Measurements from ENCODE around the gene NANP. TPM values are rescaled to one million over a fixed set of nuclear protein-coding genes. Genes with fewer than 3 reads are reported as not detected.

NANP gene
- total and polyA plus RNA-seq, 2 of the 13 experiments (the other 11 are each of a cell fraction or from before 2014, with no cell fraction given) = 8.9 to 21.5 TPM

DNA sequence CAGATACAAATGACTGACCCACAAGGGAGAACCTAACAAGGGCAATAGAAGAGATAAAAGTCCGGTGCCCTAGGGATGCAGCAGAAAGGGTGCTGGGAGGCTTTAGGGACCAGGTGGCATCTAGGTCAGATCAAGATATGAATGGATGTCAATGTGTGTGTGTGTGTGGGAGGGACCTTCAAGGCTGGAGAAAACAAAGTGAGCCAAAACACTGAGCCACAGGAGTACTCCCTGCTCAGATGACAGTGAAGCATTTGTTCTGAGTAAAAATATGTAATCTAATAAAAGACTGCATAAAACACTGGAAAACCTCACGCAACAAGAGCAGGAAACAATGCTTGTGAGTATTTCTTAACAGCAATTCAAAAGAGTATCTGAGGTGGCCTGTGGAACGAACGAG, 44.6 kb upstream of the NANP start:
- peaks cover 26% of the 10 kb centered on the region for H3K4me1 ChIP-seq (ENCODE audit: insufficient read depth, low read length)
- no peak overlapping the region for H3K9ac ChIP-seq (ENCODE audit: insufficient read depth, low read depth, low read length)
- no peak overlapping the region for H3K4me2 ChIP-seq (ENCODE audit: low read depth, low read length)
- H3K4me3 ChIP-seq (replicated peaks in 1 of 3; ENCODE audit: insufficient read depth in 1 of 3, low read depth in 2 of 3, low read length in 3 of 3) = no peak overlapping the region
- H3K79me2 ChIP-seq (ENCODE audit: insufficient read depth, low read length) = no peaks in the 10 kb centered on the region
- ChIA-PET POLR2A (no interaction called here), CTCF (ENCODE audit: low intra/inter-chr PET ratio, low total read pairs) (no interaction called here)
- no TSS peak for BruUV-seq (replicated peaks)
- no peak for ATAC-seq
- no peaks in the 10 kb centered on the region for H4K20me1 ChIP-seq (ENCODE audit: insufficient read depth, low read length)
- no peak for FAIRE-seq
- no peak for DNase-seq (ENCODE audit: low spot score)
- H2AFZ ChIP-seq (ENCODE audit: low read length) = no peak overlapping the region
- WGBS (ENCODE audit: low lambda C conversion rate) = 95% methylated on average over 4 of the region's 4 CpGs
- in situ Hi-C loops (cut with HindIII; ENCODE audit: extremely low pct_ligation_motif_present, low pct_unique_long_range_greater_than_20kb) = loop anchor here (10.0 to 25.0 kb wide), 3 partner anchors 56 to 356 kb away; partner anchors contain the start of gene NINL
- H3K27me3 ChIP-seq (ENCODE audit: control insufficient read depth in 1 of 2, insufficient read depth in 2 of 2, low read length in 2 of 2) = no peaks in the 10 kb centered on the region
- no peaks in the 10 kb centered on the region for H3K9me3 ChIP-seq (ENCODE audit: low read length)
- H3K27ac ChIP-seq (ENCODE audit: extremely low read length, insufficient read depth, low read length) = no peak overlapping the region
- TF ChIP-seq SAP130 (CRISPR knock-in tag; IDR thresholded peaks at IDR 0.05; ENCODE audit: low read depth) (no peak), HOXA5 (CRISPR knock-in tag; IDR thresholded peaks at IDR 0.05) (no peak)
- intact Hi-C loops (cut with micrococcal nuclease; ENCODE audit: unreplicated experiment) = no loop called here
- H3K36me3 ChIP-seq (replicated peaks in 1 of 2; ENCODE audit: control insufficient read depth in 1 of 2, insufficient read depth in 2 of 2, low read length in 2 of 2) = no peaks in the 10 kb centered on the region; a peak in 1 of 5 replicates

DNA sequence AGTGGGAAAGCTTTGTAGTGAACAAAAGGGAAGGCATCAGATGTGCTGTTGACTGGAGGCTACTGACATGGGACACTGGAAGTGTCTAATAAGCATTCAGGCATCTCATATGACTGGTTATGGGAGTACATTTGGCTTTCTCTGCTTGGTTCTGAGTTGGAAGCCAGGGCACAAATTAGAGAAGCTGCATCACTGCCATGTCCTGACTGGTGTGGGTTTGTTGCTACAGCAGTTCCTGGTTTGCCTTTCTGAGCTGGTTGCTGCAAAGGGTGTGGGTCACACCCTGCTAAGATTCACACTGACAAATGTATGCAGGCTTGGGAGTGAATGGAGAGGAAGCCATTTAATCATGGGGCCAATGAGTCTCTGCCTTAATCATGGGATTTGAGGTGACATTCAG, 36.2 kb upstream of the NANP start:
- no peaks in the 10 kb centered on the region for H3K9me3 ChIP-seq (ENCODE audit: low read length)
- FAIRE-seq (no peak), DNase-seq (ENCODE audit: low spot score) (no peak), ATAC-seq (no peak)
- in situ Hi-C loops (cut with HindIII; ENCODE audit: extremely low pct_ligation_motif_present, low pct_unique_long_range_greater_than_20kb) = loop anchor here (10.0 to 25.0 kb wide), 3 partner anchors 65 to 348 kb away; partner anchors contain the start of gene NINL
- H4K20me1 ChIP-seq (ENCODE audit: insufficient read depth, low read length) = no peaks in the 10 kb centered on the region
- H2AFZ ChIP-seq (ENCODE audit: low read length) = no peak overlapping the region
- H3K9ac ChIP-seq (ENCODE audit: insufficient read depth, low read depth, low read length) = no peak overlapping the region
- no peaks in the 10 kb centered on the region for H3K36me3 ChIP-seq (replicated peaks in 1 of 2; ENCODE audit: control insufficient read depth in 1 of 2, insufficient read depth in 2 of 2, low read length in 2 of 2)
- H3K4me2 ChIP-seq (ENCODE audit: low read depth, low read length) = no peak overlapping the region
- no peak overlapping the region for H3K4me3 ChIP-seq (replicated peaks in 1 of 3; ENCODE audit: insufficient read depth in 1 of 3, low read depth in 2 of 3, low read length in 3 of 3)
- POLR2A ChIA-PET = no interaction called here
- H3K79me2 ChIP-seq (ENCODE audit: insufficient read depth, low read length) = no peaks in the 10 kb centered on the region
- no TSS peak for BruUV-seq (replicated peaks)
- CTCF ChIA-PET (ENCODE audit: low intra/inter-chr PET ratio, low total read pairs) = no interaction called here
- H3K27me3 ChIP-seq (ENCODE audit: control insufficient read depth in 1 of 2, insufficient read depth in 2 of 2, low read length in 2 of 2) = no peaks in the 10 kb centered on the region
- H3K27ac ChIP-seq (ENCODE audit: extremely low read length, insufficient read depth, low read length) = no peak overlapping the region
- intact Hi-C loops (cut with micrococcal nuclease; ENCODE audit: unreplicated experiment) = no loop called here
- no peaks in the 10 kb centered on the region for H3K4me1 ChIP-seq (ENCODE audit: insufficient read depth, low read length)
- TF ChIP-seq GABPA (IDR thresholded peaks at IDR 0.05; ENCODE audit: low read depth, low read length) (no peak), GABPA (CRISPR knock-in tag; IDR thresholded peaks at IDR 0.05; ENCODE audit: low read depth) (no peak), PRPF4 (IDR thresholded peaks at IDR 0.05; ENCODE audit: low read depth, low read length, poor library complexity, severe bottlenecking) (no peak), ZNF460 (CRISPR knock-in tag; IDR thresholded peaks at IDR 0.05; ENCODE audit: borderline replicate concordance) (no peak), ZNF709 (CRISPR knock-in tag; IDR thresholded peaks at IDR 0.05) (no peak), FOXK2 (IDR thresholded peaks at IDR 0.05) (no peak), CHD4 (IDR thresholded peaks at IDR 0.05; ENCODE audit: borderline replicate concordance, low read length) (no peak), TGIF2 (CRISPR knock-in tag; IDR thresholded peaks at IDR 0.05) (no peak), HHEX (CRISPR knock-in tag; IDR thresholded peaks at IDR 0.05) (no peak), ZBTB20 (CRISPR knock-in tag; IDR thresholded peaks at IDR 0.05; ENCODE audit: borderline replicate concordance, low read depth) (no peak), ZNF350 (CRISPR knock-in tag; IDR thresholded peaks at IDR 0.05; ENCODE audit: borderline replicate concordance, low read depth) (no peak), ZNF230 (CRISPR knock-in tag; IDR thresholded peaks at IDR 0.05) (no peak), ZSCAN25 (CRISPR knock-in tag; IDR thresholded peaks at IDR 0.05) (no peak), NFRKB (IDR thresholded peaks at IDR 0.05) (no peak)
- TF ChIP-seq, protein P1, sequence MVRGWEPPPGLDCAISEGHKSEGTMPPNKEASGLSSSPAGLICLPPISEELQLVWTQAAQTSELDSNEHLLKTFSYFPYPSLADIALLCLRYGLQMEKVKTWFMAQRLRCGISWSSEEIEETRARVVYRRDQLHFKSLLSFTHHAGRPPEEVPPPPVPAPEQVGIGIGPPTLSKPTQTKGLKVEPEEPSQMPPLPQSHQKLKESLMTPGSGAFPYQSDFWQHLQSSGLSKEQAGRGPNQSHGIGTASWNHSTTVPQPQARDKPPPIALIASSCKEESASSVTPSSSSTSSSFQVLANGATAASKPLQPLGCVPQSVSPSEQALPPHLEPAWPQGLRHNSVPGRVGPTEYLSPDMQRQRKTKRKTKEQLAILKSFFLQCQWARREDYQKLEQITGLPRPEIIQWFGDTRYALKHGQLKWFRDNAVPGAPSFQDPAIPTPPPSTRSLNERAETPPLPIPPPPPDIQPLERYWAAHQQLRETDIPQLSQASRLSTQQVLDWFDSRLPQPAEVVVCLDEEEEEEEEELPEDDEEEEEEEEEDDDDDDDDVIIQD (CRISPR knock-in tag; IDR thresholded peaks at IDR 0.05; ENCODE audit: low read depth) = no peak
- TF ChIP-seq, protein P2, sequence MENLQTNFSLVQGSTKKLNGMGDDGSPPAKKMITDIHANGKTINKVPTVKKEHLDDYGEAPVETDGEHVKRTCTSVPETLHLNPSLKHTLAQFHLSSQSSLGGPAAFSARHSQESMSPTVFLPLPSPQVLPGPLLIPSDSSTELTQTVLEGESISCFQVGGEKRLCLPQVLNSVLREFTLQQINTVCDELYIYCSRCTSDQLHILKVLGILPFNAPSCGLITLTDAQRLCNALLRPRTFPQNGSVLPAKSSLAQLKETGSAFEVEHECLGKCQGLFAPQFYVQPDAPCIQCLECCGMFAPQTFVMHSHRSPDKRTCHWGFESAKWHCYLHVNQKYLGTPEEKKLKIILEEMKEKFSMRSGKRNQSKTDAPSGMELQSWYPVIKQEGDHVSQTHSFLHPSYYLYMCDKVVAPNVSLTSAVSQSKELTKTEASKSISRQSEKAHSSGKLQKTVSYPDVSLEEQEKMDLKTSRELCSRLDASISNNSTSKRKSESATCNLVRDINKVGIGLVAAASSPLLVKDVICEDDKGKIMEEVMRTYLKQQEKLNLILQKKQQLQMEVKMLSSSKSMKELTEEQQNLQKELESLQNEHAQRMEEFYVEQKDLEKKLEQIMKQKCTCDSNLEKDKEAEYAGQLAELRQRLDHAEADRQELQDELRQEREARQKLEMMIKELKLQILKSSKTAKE (CRISPR knock-in tag; IDR thresholded peaks at IDR 0.05; ENCODE audit: borderline replicate concordance) = no peak
- TF ChIP-seq, protein P3, sequence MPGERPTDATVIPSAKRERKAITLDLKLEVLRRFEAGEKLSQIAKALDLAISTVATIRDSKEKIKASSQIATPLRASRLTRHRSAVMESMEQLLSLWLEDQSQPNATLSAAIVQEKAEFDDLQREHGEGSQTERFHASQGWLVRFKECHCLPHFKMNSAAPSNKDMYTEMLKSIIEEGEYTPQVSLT (CRISPR knock-in tag; IDR thresholded peaks at IDR 0.05; ENCODE audit: borderline replicate concordance, low read depth) = no peak

Measured in HepG2 (cell line).